ENCODE measurements around the gene EPHA4.

GRCh38 chr2:221573430-221574230 is 1.5 kb upstream of the EPHA4 start:
- peak; percentile 88 for TF ChIP-seq RAD21 (IDR thresholded peaks at IDR 0.05; ENCODE audit: low read depth)
- no peak for TF ChIP-seq FOXM1 (IDR thresholded peaks at IDR 0.05; ENCODE audit: borderline replicate concordance, low read depth)
- TF ChIP-seq, protein P1, sequence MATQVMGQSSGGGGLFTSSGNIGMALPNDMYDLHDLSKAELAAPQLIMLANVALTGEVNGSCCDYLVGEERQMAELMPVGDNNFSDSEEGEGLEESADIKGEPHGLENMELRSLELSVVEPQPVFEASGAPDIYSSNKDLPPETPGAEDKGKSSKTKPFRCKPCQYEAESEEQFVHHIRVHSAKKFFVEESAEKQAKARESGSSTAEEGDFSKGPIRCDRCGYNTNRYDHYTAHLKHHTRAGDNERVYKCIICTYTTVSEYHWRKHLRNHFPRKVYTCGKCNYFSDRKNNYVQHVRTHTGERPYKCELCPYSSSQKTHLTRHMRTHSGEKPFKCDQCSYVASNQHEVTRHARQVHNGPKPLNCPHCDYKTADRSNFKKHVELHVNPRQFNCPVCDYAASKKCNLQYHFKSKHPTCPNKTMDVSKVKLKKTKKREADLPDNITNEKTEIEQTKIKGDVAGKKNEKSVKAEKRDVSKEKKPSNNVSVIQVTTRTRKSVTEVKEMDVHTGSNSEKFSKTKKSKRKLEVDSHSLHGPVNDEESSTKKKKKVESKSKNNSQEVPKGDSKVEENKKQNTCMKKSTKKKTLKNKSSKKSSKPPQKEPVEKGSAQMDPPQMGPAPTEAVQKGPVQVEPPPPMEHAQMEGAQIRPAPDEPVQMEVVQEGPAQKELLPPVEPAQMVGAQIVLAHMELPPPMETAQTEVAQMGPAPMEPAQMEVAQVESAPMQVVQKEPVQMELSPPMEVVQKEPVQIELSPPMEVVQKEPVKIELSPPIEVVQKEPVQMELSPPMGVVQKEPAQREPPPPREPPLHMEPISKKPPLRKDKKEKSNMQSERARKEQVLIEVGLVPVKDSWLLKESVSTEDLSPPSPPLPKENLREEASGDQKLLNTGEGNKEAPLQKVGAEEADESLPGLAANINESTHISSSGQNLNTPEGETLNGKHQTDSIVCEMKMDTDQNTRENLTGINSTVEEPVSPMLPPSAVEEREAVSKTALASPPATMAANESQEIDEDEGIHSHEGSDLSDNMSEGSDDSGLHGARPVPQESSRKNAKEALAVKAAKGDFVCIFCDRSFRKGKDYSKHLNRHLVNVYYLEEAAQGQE (IDR thresholded peaks at IDR 0.05; ENCODE audit: low read depth), result no peak
- no peak for TF ChIP-seq YY1 (IDR thresholded peaks at IDR 0.05; ENCODE audit: low read depth)
- TF ChIP-seq TAF1 (IDR thresholded peaks at IDR 0.05; ENCODE audit: low read depth), result no peak
- TF ChIP-seq EGR1 (IDR thresholded peaks at IDR 0.05), result no peak
- no peak for TF ChIP-seq TEAD4 (IDR thresholded peaks at IDR 0.05)
- TF ChIP-seq CREB1 (IDR thresholded peaks at IDR 0.05; ENCODE audit: low read depth), result no peak
- no peak for TF ChIP-seq CEBPB (IDR thresholded peaks at IDR 0.05)
- TF ChIP-seq MAX (IDR thresholded peaks at IDR 0.05), result no peak; the same call in 1 of the 2 replicates
- no peak for TF ChIP-seq USF1 (IDR thresholded peaks at IDR 0.05)
- no peak for TF ChIP-seq TCF12 (IDR thresholded peaks at IDR 0.05; ENCODE audit: low read depth)
- TF ChIP-seq NFIC (IDR thresholded peaks at IDR 0.05), result no peak
